B cell (primary cell): ENCODE data around the gene CTXND1.

Source experiments
- EZH2 ChIP-seq: IDR thresholded peaks from 2 replicates; pipeline ENCODE4 v1.6.1; 2012; ENCODE audit warnings: borderline replicate concordance, low read depth, mild to moderate bottlenecking, moderate library complexity, low read length; ENCODE audit not compliant: insufficient read depth, poor library complexity, severe bottlenecking
- TF ChIP-seq, protein P1 (sequence below): fragments of 200-600 bp; IDR thresholded peaks from one replicate; pipeline ENCODE4 v1.8.0; 2022; ENCODE audit warnings: antibody characterized with exemption, mild to moderate bottlenecking

DNA sequence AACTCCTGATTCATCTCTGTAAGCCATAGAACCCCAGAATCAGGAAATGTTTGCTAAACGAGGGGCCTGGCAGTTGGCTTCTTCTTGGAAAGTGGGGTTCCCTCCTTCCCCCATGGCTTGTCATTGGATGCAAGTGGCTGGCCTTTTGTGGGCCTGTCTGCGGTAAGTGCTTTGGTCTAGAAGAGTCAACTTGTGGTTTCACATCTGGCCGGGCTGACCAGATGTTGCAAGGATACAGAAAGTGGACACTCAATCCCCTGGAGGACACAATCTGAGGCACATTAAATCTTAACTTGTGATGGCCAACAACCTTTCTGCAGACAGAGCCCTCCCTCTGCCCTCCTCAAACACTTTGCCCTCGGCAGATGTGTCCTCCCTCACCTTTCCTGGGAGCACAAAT, 98.1 kb downstream of the CTXND1 start:
- TF ChIP-seq, protein P1, sequence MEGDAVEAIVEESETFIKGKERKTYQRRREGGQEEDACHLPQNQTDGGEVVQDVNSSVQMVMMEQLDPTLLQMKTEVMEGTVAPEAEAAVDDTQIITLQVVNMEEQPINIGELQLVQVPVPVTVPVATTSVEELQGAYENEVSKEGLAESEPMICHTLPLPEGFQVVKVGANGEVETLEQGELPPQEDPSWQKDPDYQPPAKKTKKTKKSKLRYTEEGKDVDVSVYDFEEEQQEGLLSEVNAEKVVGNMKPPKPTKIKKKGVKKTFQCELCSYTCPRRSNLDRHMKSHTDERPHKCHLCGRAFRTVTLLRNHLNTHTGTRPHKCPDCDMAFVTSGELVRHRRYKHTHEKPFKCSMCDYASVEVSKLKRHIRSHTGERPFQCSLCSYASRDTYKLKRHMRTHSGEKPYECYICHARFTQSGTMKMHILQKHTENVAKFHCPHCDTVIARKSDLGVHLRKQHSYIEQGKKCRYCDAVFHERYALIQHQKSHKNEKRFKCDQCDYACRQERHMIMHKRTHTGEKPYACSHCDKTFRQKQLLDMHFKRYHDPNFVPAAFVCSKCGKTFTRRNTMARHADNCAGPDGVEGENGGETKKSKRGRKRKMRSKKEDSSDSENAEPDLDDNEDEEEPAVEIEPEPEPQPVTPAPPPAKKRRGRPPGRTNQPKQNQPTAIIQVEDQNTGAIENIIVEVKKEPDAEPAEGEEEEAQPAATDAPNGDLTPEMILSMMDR = no peak
- no peak for TF ChIP-seq EZH2
